ENCODE results near the gene ATP5F1E. TPM values are rescaled to one million over a fixed set of nuclear protein-coding genes. Genes with fewer than 3 reads are reported as not detected.
A peak's percentile ranks its signal among the peaks of the same experiment; 100 is the strongest.

Gene ATP5F1E
- 100 to 1,000 TPM; 157 to 199 (median 173) TPM for polyA plus RNA-seq (ENCODE audit: insufficient read length in 10 of 10)
- long read RNA-seq, donor 1, transcript ATP5F1E-201 (3 exons, 3,665 nt) = major isoform, 594 of 602 reads
- long read RNA-seq, donor 1, transcript ATP5F1E-202 (2 exons, 1,878 nt) = minor isoform, 8 of 602 reads
- long read RNA-seq, donor 1, partial matches to known transcripts = 0 of 602 reads
- long read RNA-seq, donor 1, other reads (novel, unspliced or antisense) = 0 of 602 reads
- long read RNA-seq, donor 2, transcript ATP5F1E-202 (2 exons, 1,878 nt) = minor isoform, 12 of 562 reads
- long read RNA-seq, donor 2, transcript ATP5F1E-201 (3 exons, 3,665 nt) = major isoform, 527 of 562 reads
- long read RNA-seq, donor 2, partial matches to known transcripts = 23 of 562 reads
- long read RNA-seq, donor 2, other reads (novel, unspliced or antisense) = 0 of 562 reads
- long read RNA-seq, donor 3, partial matches to known transcripts = 0 of 2 reads
- long read RNA-seq, donor 3, other reads (novel, unspliced or antisense) = 0 of 2 reads
- long read RNA-seq, donor 4, transcript ATP5F1E-201 (3 exons, 3,665 nt) = major isoform, 497 of 523 reads
- long read RNA-seq, donor 4, transcript ATP5F1E-202 (2 exons, 1,878 nt) = minor isoform, 6 of 523 reads
- long read RNA-seq, donor 4, partial matches to known transcripts = 20 of 523 reads
- long read RNA-seq, donor 4, other reads (novel, unspliced or antisense) = 0 of 523 reads
- long read RNA-seq, donor 5, transcript ATP5F1E-201 (3 exons, 3,665 nt) = major isoform, 750 of 787 reads
- long read RNA-seq, donor 5, transcript ATP5F1E-202 (2 exons, 1,878 nt) = minor isoform, 16 of 787 reads
- long read RNA-seq, donor 5, partial matches to known transcripts = 21 of 787 reads
- long read RNA-seq, donor 5, other reads (novel, unspliced or antisense) = 0 of 787 reads
- long read RNA-seq, donor 6, transcript ATP5F1E-201 (3 exons, 3,665 nt) = major isoform, 534 of 565 reads
- long read RNA-seq, donor 6, transcript ATP5F1E-202 (2 exons, 1,878 nt) = minor isoform, 10 of 565 reads
- long read RNA-seq, donor 6, partial matches to known transcripts = 21 of 565 reads
- long read RNA-seq, donor 6, other reads (novel, unspliced or antisense) = 0 of 565 reads
- long read RNA-seq, donor 7, transcript ATP5F1E-201 (3 exons, 3,665 nt) = major isoform, 430 of 453 reads
- long read RNA-seq, donor 7, partial matches to known transcripts = 20 of 453 reads
- long read RNA-seq, donor 7, other reads (novel, unspliced or antisense) = 0 of 453 reads
- long read RNA-seq, donor 8, transcript ATP5F1E-201 (3 exons, 3,665 nt) = major isoform, 443 of 472 reads
- long read RNA-seq, donor 8, partial matches to known transcripts = 25 of 472 reads
- long read RNA-seq, donor 8, other reads (novel, unspliced or antisense) = 0 of 472 reads
- long read RNA-seq, donor 9, transcript ATP5F1E-201 (3 exons, 3,665 nt) = major isoform, 67 of 68 reads
- long read RNA-seq, donor 9, partial matches to known transcripts = 0 of 68 reads
- long read RNA-seq, donor 9, other reads (novel, unspliced or antisense) = 0 of 68 reads

- DNase-seq = peak; percentile 92 to 98 (median 96)
Observed at GRCh38 chr20:59032023-59032712, at the start of gene ATP5F1E. TSS of gene ATP5F1E (minus strand) at chr20:59032335. CDS start at chr20:59032251, 84 bp downstream.

DNA sequence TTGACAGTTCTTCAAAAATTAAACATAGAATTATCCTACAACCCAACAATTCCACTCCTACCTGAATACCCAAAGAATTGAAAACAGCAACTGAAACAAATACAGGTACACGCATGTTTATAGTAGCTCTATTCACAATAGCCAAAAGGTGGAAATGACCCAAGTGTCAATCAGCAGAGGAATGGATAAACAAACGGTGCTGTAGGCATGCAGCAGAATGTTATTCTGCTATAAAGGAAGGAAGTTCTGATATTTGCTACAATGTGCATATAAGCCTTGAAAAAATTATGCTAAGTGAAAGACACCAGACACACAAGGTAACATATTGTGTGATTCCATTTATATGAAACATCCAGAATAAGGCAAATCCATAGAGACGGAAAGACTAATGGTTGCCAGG is 48.9 kb upstream of the ATP5F1E start:
- no peak for DNase-seq

DNA sequence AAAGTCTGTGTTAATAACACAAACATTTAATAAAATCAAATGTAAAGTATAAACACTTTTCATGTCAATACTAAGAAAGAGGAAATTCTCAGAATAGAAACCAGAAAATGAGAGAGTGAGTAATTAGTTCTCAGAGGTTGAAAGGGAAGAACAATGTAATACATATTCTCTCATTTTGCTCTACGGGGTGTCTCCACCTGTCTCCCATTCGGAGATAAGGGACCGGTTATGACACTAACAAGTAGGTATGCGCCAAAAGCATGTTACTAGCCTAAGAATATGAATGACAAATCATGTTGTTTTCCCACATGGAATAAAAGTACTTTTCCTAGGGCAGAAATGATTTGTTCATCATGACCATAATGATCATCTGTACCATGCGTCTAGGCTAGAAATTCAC is 46.1 kb upstream of the ATP5F1E start:
- DNase-seq = no peak

- no peak for DNase-seq
Observed at GRCh38 chr20:59077705-59078104, 45.6 kb upstream of the ATP5F1E start.

DNA sequence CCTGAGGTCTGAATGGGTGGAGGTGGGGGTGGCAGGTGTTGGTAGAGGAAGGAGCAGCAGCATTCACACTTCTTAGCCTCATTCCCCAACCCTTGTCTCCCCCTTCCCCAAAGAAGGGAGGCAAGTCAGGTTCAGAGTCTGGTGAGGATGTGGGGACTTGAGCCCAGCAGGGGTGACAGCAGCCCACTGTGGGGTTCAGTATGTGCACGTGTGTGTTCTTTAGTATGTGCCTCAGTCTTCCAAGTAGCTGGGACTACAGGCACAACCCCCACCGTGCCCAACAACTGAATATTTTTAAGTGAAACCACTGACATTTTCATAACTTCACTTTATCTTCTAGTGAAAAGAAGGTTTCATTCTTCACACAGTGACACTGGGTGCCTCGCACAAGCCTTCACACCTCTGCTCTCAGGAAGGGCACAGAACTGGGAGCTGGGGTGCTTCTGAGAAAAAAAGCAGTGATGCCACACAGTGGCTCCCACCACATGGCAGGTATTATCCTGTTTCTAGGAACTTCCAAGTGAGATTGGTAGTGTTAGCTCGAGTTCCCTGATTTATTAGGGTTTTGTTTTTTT is 43.9 kb upstream of the ATP5F1E start:
- DNase-seq = no peak

- peak in 1 of 3 donors; percentile 7 for DNase-seq
Observed at GRCh38 chr20:59074456-59074855, 42.3 kb upstream of the ATP5F1E start.

- DNase-seq = no peak
Observed at GRCh38 chr20:59073582-59073981, 41.4 kb upstream of the ATP5F1E start.

GRCh38 chr20:59071216-59071615 is 39.1 kb upstream of the ATP5F1E start:
- no peak for DNase-seq

DNA sequence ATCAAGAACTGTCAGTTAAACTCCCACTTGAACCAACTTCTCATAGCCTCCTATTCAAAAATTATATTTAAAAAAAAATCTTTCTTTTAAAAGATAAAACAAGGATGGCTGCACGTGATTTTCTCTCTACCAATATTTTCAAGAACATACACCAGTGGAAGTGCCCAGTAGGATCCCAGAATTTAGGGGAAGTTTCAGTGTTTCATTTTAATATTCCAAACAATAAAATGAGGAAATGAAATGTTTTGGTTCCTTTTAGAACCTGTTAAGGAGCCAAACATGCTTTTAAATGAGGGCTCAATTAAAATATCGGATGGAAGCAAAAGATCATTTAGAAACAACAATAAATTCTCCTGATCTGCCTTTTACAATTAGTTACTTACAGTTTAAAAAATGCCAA is 36.9 kb upstream of the ATP5F1E start:
- no peak for DNase-seq

- DNase-seq = no peak
Observed at GRCh38 chr20:59068534-59068933, 36.4 kb upstream of the ATP5F1E start.

- no peak for DNase-seq
Observed at GRCh38 chr20:59064214-59064722, 32.1 kb upstream of the ATP5F1E start.

- DNase-seq = no peak
Observed at GRCh38 chr20:59063358-59064213, 31.5 kb upstream of the ATP5F1E start.

DNA sequence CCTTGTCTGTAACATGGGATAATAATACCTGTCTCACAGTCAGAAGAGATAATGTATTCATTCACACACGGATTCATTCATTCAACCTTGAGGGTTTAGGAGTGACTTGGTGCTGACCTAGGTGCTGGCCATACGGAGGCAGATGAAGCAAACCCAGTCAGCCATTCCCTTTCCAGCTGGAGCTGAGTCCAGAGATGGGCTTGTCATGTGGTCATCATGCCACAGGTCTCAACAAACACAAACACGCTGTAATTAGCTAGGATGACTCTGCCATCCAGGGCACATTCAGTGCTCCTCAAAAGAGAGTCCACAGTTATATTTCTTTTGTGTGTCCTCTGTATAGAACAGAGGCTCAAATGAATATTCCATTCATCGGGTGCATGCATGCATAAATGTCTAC is 29.9 kb upstream of the ATP5F1E start:
- DNase-seq = no peak

DNA sequence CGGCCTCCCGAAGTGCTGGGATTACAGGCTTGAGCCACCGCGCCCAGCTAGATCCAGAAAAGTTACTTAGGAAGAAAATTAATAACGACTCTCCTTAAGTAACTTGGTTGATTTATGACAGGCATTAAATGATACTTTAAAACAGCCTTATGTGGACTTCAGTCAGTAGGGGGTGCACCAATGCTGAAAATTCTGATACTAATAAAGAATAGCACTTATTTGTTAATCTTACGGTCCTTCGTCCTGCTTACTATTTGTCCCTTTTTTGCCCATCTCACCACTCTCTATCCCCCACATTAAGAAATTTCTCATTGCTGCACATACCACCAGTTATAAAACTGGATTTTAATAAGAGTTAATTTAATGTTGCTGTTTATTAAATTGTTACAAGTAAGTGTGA is 23.2 kb upstream of the ATP5F1E start:
- peak in 2 of 3 donors; percentile 22 to 30 for DNase-seq

- no peak for DNase-seq
Observed at GRCh38 chr20:59051666-59052185, 19.6 kb upstream of the ATP5F1E start.

DNA sequence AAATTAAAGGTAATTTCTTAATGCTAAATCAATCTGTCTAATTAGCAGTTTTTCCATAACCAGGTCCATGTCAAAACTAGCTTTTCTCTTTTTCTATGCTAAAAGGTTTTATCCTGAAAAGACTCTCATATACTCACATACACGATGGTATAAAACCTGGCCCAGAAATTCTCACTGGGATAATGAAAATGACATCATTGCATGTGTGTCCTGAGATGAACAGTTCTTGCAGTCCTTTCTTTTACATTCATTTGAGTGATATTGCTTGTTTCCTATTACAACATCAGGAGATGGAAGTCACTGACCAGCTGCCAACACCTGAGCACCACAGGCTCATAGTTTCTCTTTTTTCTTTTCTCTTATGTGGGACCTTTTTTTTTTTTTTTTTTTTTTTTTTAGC is 18.3 kb upstream of the ATP5F1E start:
- no peak for DNase-seq

GRCh38 chr20:59048681-59049030 is 16.5 kb upstream of the ATP5F1E start:
- no peak for DNase-seq

GRCh38 chr20:59047938-59048680 is 16.0 kb upstream of the ATP5F1E start:
- DNase-seq = peak in 1 of 3 donors; percentile 45
